ENCODE data around the gene MEF2C. TPM values are rescaled to one million over a fixed set of nuclear protein-coding genes. Genes with fewer than 3 reads are reported as not detected.

MEF2C gene
- total and polyA plus RNA-seq, 8 donors, result 3.0 to 48.1 (median 14.6) TPM

DNA sequence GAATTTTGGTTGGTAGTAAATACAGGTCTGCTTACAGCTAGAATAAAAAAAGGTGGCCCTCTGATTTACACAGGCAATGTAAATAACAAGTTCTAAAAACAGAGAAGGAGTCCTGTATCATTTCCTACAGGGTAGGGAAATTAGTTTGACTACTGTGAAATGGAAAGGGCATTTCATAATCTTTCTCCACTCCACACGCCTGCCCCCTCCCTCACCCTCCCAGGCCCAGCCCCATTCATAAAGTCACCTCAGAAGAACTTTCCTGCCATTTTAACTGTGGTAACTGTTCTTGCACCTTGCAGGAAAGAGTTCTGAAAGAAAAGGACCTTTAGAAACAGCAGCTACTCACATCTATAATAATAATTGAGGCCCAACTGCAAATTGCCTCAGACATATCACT is 69.7 kb downstream of the MEF2C start:
- Histone ChIP-seq H3K9me3 (no peaks in the 10 kb centered on the region), H3K4me1 (peaks cover 0 to 6% (median 2%) of the 10 kb centered on the region in 4 donors), H3K4me3 (no peak overlapping the region), H3K27ac (peak overlapping the region in 1 of 5 donors; percentile 38), H3K27me3 (no peaks in the 10 kb centered on the region), H3K36me3 (no peaks in the 10 kb centered on the region)
- WGBS, 5 donors, result 22 to 54% (median 46%) methylated on average over 1 of the region's 1 CpG
- intact Hi-C loops (cut with DNase I; ENCODE audit: low total_unique reads), result no loop called here
- no peak for TF ChIP-seq POLR2A (IDR thresholded peaks at IDR 0.05)
- no peak for TF ChIP-seq POLR2AphosphoS5 (IDR thresholded peaks at IDR 0.05)
- no peak for TF ChIP-seq EP300 (IDR thresholded peaks at IDR 0.05)
- TF ChIP-seq, protein P1, sequence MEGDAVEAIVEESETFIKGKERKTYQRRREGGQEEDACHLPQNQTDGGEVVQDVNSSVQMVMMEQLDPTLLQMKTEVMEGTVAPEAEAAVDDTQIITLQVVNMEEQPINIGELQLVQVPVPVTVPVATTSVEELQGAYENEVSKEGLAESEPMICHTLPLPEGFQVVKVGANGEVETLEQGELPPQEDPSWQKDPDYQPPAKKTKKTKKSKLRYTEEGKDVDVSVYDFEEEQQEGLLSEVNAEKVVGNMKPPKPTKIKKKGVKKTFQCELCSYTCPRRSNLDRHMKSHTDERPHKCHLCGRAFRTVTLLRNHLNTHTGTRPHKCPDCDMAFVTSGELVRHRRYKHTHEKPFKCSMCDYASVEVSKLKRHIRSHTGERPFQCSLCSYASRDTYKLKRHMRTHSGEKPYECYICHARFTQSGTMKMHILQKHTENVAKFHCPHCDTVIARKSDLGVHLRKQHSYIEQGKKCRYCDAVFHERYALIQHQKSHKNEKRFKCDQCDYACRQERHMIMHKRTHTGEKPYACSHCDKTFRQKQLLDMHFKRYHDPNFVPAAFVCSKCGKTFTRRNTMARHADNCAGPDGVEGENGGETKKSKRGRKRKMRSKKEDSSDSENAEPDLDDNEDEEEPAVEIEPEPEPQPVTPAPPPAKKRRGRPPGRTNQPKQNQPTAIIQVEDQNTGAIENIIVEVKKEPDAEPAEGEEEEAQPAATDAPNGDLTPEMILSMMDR (IDR thresholded peaks at IDR 0.05), result no peak
- no peak for DNase-seq

DNA sequence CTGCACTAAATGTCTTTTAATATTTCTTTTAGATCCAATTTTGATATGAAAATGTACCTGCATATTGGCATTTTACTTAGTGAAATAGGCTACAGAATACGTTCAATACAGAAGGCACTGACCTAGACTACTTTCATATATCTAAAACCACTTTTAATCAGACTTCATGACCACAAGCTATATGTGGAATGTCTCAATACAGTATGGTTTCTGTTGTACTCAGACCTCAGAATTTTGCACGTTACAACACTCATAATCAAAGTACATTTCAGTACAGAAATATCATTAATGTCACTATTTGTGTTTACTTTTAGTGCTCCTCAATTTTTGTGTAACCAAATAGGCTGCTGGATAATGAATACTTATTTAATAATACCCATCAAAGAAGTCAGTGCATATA is 74.8 kb downstream of the MEF2C start:
- TF ChIP-seq EP300 (IDR thresholded peaks at IDR 0.05) (no peak), POLR2A (IDR thresholded peaks at IDR 0.05) (no peak), POLR2AphosphoS5 (IDR thresholded peaks at IDR 0.05) (no peak)
- TF ChIP-seq, protein P1 (IDR thresholded peaks at IDR 0.05), result no peak
- intact Hi-C loops (cut with DNase I; ENCODE audit: low total_unique reads), result no loop called here
- 58 to 77% (median 70%) methylated on average over 2 of the region's 2 CpGs for WGBS, 5 donors
- no peaks in the 10 kb centered on the region for H3K27me3 ChIP-seq
- no peak overlapping the region for H3K4me3 ChIP-seq
- peaks cover 0 to 4% (median 0%) of the 10 kb centered on the region in 4 donors for H3K4me1 ChIP-seq
- DNase-seq, result no peak
- no peak overlapping the region for H3K27ac ChIP-seq
- no peaks in the 10 kb centered on the region for H3K9me3 ChIP-seq
- peaks cover 0 to 8% (median 6%) of the 10 kb centered on the region in 4 donors for H3K36me3 ChIP-seq

DNA sequence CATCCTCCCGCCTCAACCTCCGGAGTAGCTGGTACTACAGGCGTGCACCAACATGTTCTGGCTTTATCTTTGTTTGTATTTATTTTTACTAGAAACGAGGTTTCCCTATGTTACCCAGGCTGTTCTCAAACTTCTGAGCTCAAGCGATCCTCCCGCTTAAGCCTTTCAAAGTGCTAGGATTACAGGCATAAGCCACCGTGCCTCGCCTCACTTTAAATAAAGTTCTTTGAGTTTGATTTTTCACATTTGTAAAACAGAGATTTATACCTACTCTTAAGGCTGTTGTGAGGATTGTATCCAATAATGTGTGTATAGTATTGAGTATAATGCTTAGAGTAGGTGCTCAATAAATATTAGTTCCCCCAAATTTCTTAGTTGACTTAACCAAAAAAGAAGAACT is 75.7 kb downstream of the MEF2C start:
- Histone ChIP-seq H3K4me3 (no peak overlapping the region), H3K4me1 (no peaks in the 10 kb centered on the region), H3K9me3 (no peaks in the 10 kb centered on the region), H3K36me3 (peaks cover 0 to 8% (median 6%) of the 10 kb centered on the region in 4 donors), H3K27me3 (no peaks in the 10 kb centered on the region), H3K27ac (no peak overlapping the region)
- 80 to 91% (median 85%) methylated on average over 8 of the region's 8 CpGs for WGBS, 5 donors
- no peak for DNase-seq
- TF ChIP-seq EP300 (IDR thresholded peaks at IDR 0.05), result no peak
- no peak for TF ChIP-seq POLR2A (IDR thresholded peaks at IDR 0.05)
- TF ChIP-seq POLR2AphosphoS5 (IDR thresholded peaks at IDR 0.05), result no peak
- TF ChIP-seq, protein P1 (IDR thresholded peaks at IDR 0.05), result no peak
- intact Hi-C loops (cut with DNase I; ENCODE audit: low total_unique reads), result no loop called here

DNA sequence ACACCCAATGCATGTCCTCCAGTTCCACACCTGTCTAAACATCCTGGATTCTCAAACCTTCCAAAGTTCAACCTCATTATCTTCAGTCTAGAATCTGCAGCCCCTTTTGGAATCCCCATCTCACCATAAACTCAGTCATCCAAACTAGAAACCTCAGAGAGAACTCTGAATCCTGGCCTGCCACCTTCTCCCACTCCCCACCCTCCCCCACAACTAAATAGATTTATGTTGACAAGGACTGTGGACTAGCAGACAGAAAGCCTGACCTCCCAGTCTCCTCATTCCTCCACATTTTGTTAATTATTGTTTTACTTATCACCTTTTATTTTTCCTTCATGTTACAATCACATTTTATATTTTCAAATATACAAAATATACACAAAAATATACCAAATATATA is 76.6 kb downstream of the MEF2C start:
- no peak overlapping the region for H3K27ac ChIP-seq
- H3K9me3 ChIP-seq, result no peaks in the 10 kb centered on the region
- no peaks in the 10 kb centered on the region for H3K27me3 ChIP-seq
- intact Hi-C loops (cut with DNase I; ENCODE audit: low total_unique reads), result no loop called here
- TF ChIP-seq, protein P1 (IDR thresholded peaks at IDR 0.05), result no peak
- no peak for TF ChIP-seq POLR2A (IDR thresholded peaks at IDR 0.05)
- no peak for TF ChIP-seq POLR2AphosphoS5 (IDR thresholded peaks at IDR 0.05)
- TF ChIP-seq EP300 (IDR thresholded peaks at IDR 0.05), result no peak
- H3K4me3 ChIP-seq, result no peak overlapping the region
- no peak for DNase-seq
- peaks cover 0 to 8% (median 6%) of the 10 kb centered on the region in 4 donors for H3K36me3 ChIP-seq
- H3K4me1 ChIP-seq, result no peaks in the 10 kb centered on the region

Measured in stomach (tissue), 9 donors.